HCT116 (cell line): ENCODE results near the gene CCDC14.

Experiments
- ELF1 ChIP-seq: IDR thresholded peaks from 2 replicates; pipeline ENCODE4 v1.6.1; 2012; ENCODE audit warnings: low read depth, borderline replicate concordance
- EZH2 ChIP-seq: fragments of 200-600 bp; sonication (generic); IDR thresholded peaks from 2 replicates; pipeline ENCODE4 v1.6.1; 2017; ENCODE audit warnings: antibody characterized with exemption, mixed run types
- EZH2phosphoT487 ChIP-seq: fragments of 200-600 bp; IDR thresholded peaks from 2 replicates; pipeline ENCODE4 v1.6.1; 2018; ENCODE audit warnings: antibody characterized with exemption, borderline replicate concordance
- FOSL1 ChIP-seq: IDR thresholded peaks from 2 replicates; pipeline ENCODE4 v1.6.1; 2012; ENCODE audit warnings: low read depth
- POLR2A ChIP-seq: IDR thresholded peaks from 2 replicates; pipeline ENCODE4 v1.7.0; 2011; ENCODE audit warnings: borderline replicate concordance; ENCODE audit not compliant: insufficient read depth, insufficient read length; ENCODE audit errors: extremely low read depth
- POLR2AphosphoS5 ChIP-seq: IDR thresholded peaks from 2 replicates; pipeline ENCODE4 v1.6.1; 2011; ENCODE audit warnings: mild to moderate bottlenecking, low read depth, low read length, moderate library complexity
- RAD21 ChIP-seq: IDR thresholded peaks from 2 replicates; pipeline ENCODE4 v1.6.1; 2012; ENCODE audit warnings: low read depth, mild to moderate bottlenecking
- SP1 ChIP-seq: IDR thresholded peaks from 2 replicates; pipeline ENCODE4 v1.6.1; 2012; ENCODE audit warnings: low read depth
- SRF ChIP-seq: IDR thresholded peaks from 2 replicates; pipeline ENCODE4 v1.6.1; 2012; ENCODE audit warnings: low read depth
- ZFX ChIP-seq: fragments of 450-650 bp; IDR thresholded peaks from 2 replicates; pipeline ENCODE4 v1.6.1; 2017
- TF ChIP-seq, protein P1 (sequence below), 3 experiments: fragments of 200-600 bp in 1 of 3; sonication (generic) in 1 of 3; IDR thresholded peaks in 2 of 3; conservative IDR thresholded peaks in 1 of 3; 2 replicates each; pipeline ENCODE4 v1.5.1; 2012 to 2017; ENCODE audit warnings: low read depth in 2 of 3, low read length in 2 of 3, antibody characterized with exemption in 1 of 3, borderline replicate concordance in 1 of 3, control low read depth in 1 of 3, mild to moderate bottlenecking in 1 of 3, mixed read lengths in 1 of 3, mixed run types in 1 of 3, moderate library complexity in 1 of 3; ENCODE audit not compliant: insufficient read depth in 1 of 3
- TF ChIP-seq, protein P2 (sequence below): IDR thresholded peaks from 2 replicates; pipeline ENCODE4 v1.6.1; 2012
- TF ChIP-seq, protein P3 (sequence below): IDR thresholded peaks from 2 replicates; pipeline ENCODE4 v1.6.1; 2012
- TF ChIP-seq, protein P4 (sequence below): IDR thresholded peaks from 2 replicates; pipeline ENCODE4 v1.6.1; 2012; ENCODE audit warnings: low read depth

GRCh38 chr3:123872621-123873020 lies 88.4 kb downstream of the CCDC14 start:
- TF ChIP-seq, protein P1, sequence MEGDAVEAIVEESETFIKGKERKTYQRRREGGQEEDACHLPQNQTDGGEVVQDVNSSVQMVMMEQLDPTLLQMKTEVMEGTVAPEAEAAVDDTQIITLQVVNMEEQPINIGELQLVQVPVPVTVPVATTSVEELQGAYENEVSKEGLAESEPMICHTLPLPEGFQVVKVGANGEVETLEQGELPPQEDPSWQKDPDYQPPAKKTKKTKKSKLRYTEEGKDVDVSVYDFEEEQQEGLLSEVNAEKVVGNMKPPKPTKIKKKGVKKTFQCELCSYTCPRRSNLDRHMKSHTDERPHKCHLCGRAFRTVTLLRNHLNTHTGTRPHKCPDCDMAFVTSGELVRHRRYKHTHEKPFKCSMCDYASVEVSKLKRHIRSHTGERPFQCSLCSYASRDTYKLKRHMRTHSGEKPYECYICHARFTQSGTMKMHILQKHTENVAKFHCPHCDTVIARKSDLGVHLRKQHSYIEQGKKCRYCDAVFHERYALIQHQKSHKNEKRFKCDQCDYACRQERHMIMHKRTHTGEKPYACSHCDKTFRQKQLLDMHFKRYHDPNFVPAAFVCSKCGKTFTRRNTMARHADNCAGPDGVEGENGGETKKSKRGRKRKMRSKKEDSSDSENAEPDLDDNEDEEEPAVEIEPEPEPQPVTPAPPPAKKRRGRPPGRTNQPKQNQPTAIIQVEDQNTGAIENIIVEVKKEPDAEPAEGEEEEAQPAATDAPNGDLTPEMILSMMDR (IDR thresholded peaks at IDR 0.05 in 2 of 3, conservative IDR thresholded peaks at IDR 0.05 in 1 of 3; ENCODE audit: borderline replicate concordance in 1 of 3, insufficient read depth in 1 of 3, low read depth in 2 of 3, low read length in 2 of 3), result no peak
- TF ChIP-seq EZH2phosphoT487 (no peak), SRF (no peak), EZH2 (no peak), POLR2AphosphoS5 (no peak), RAD21 (no peak), POLR2A (no peak), ZFX (no peak), FOSL1 (no peak), SP1 (no peak), ELF1 (no peak)
- TF ChIP-seq, protein P2, sequence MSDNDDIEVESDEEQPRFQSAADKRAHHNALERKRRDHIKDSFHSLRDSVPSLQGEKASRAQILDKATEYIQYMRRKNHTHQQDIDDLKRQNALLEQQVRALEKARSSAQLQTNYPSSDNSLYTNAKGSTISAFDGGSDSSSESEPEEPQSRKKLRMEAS, result no peak
- TF ChIP-seq, protein P3, sequence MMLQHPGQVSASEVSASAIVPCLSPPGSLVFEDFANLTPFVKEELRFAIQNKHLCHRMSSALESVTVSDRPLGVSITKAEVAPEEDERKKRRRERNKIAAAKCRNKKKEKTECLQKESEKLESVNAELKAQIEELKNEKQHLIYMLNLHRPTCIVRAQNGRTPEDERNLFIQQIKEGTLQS, result no peak
- TF ChIP-seq, protein P4, sequence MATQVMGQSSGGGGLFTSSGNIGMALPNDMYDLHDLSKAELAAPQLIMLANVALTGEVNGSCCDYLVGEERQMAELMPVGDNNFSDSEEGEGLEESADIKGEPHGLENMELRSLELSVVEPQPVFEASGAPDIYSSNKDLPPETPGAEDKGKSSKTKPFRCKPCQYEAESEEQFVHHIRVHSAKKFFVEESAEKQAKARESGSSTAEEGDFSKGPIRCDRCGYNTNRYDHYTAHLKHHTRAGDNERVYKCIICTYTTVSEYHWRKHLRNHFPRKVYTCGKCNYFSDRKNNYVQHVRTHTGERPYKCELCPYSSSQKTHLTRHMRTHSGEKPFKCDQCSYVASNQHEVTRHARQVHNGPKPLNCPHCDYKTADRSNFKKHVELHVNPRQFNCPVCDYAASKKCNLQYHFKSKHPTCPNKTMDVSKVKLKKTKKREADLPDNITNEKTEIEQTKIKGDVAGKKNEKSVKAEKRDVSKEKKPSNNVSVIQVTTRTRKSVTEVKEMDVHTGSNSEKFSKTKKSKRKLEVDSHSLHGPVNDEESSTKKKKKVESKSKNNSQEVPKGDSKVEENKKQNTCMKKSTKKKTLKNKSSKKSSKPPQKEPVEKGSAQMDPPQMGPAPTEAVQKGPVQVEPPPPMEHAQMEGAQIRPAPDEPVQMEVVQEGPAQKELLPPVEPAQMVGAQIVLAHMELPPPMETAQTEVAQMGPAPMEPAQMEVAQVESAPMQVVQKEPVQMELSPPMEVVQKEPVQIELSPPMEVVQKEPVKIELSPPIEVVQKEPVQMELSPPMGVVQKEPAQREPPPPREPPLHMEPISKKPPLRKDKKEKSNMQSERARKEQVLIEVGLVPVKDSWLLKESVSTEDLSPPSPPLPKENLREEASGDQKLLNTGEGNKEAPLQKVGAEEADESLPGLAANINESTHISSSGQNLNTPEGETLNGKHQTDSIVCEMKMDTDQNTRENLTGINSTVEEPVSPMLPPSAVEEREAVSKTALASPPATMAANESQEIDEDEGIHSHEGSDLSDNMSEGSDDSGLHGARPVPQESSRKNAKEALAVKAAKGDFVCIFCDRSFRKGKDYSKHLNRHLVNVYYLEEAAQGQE, result no peak
